GM18858 (cell line): Measurements from ENCODE around the gene DPY30.

Experiments
- ATAC-seq: cut with Tn5 transposase; IDR thresholded peaks from one replicate; pipeline ENCODE4 v1.9.1; 2021; ENCODE audit not compliant: unreplicated experiment

Gene DPY30

GRCh38 chr2:31978436-31978835 lies 61.2 kb downstream of the DPY30 start:
- no peak for ATAC-seq
